ENCODE measurements around the gene SEPTIN5. TPM values are rescaled to one million over a fixed set of nuclear protein-coding genes. Genes with fewer than 3 reads are reported as not detected.

Gene SEPTIN5
- total and polyA plus RNA-seq, 9 of the 15 experiments (the other 6 are each of a cell fraction or from before 2014, with no cell fraction given), result 0.03 to 195 (median 119) TPM

- TF ChIP-seq PREB (CRISPR knock-in tag; IDR thresholded peaks at IDR 0.05) (no peak), ZNF511 (CRISPR knock-in tag; IDR thresholded peaks at IDR 0.05) (no peak), ZNF584 (CRISPR knock-in tag; IDR thresholded peaks at IDR 0.05; ENCODE audit: low read depth) (no peak), MCM5 (IDR thresholded peaks at IDR 0.05; ENCODE audit: low read depth) (no peak), HDAC6 (IDR thresholded peaks at IDR 0.05; ENCODE audit: low read depth, low read length) (0 out of 2 replicates have a peak, but pooled peaks have one; percentile 77), ZNF274 (IDR thresholded peaks at IDR 0.05; ENCODE audit: borderline replicate concordance, low read depth, low read length) (no peak), THRA (IDR thresholded peaks at IDR 0.05) (no peak), MBD2 (IDR thresholded peaks at IDR 0.05; ENCODE audit: borderline replicate concordance, low read depth) (no peak), GTF3C2 (IDR thresholded peaks at IDR 0.05; ENCODE audit: borderline replicate concordance, extremely low read depth, insufficient read length) (no peak), ZNF12 (CRISPR knock-in tag; IDR thresholded peaks at IDR 0.05) (no peak), HDAC1 (IDR thresholded peaks at IDR 0.05) (peak in 1 of 2 experiments; percentile 87; a peak in 2 of 4 replicates), PBX2 (CRISPR knock-in tag; IDR thresholded peaks at IDR 0.05; ENCODE audit: low read depth) (no peak), PBX2 (tag; conservative IDR thresholded peaks at IDR 0.05; ENCODE audit: low read depth) (no peak), RUNX1 (IDR thresholded peaks at IDR 0.05; ENCODE audit: low read depth) (no peak), SIRT6 (IDR thresholded peaks at IDR 0.05; ENCODE audit: low read depth, low read length) (no peak), SRF (CRISPR knock-in tag; IDR thresholded peaks at IDR 0.05) (no peak), TEAD2 (tag; IDR thresholded peaks at IDR 0.05) (no peak), HOXB6 (CRISPR knock-in tag; IDR thresholded peaks at IDR 0.05; ENCODE audit: borderline replicate concordance) (no peak)
These were observed 522 bp upstream of the SEPTIN5 start (continued) for GRCh38 chr22:19713650-19714311.
